ENCODE data around the gene LIF.

LIF gene

DNA sequence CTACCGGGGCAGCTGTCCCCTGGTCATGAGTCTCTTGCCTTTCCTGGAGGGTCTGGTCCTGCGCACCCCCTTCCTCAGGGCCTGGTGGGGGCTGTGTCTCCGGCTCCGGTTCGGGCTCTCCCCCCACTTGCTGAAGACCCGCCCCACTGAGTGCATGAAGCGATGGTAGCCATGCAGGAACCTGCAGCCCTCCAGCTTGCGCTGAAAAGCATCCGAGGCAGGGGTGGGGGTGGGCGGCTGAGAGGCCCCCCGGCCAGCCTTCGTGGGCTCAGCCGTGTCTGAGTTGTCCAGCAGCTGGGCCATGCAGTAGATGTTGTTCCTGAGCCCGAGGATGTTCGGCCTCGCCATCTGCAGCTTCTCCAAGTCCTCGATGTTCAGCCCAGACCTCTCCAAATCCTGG, 17.3 kb upstream of the LIF start:
- TF ChIP-seq, protein P1, sequence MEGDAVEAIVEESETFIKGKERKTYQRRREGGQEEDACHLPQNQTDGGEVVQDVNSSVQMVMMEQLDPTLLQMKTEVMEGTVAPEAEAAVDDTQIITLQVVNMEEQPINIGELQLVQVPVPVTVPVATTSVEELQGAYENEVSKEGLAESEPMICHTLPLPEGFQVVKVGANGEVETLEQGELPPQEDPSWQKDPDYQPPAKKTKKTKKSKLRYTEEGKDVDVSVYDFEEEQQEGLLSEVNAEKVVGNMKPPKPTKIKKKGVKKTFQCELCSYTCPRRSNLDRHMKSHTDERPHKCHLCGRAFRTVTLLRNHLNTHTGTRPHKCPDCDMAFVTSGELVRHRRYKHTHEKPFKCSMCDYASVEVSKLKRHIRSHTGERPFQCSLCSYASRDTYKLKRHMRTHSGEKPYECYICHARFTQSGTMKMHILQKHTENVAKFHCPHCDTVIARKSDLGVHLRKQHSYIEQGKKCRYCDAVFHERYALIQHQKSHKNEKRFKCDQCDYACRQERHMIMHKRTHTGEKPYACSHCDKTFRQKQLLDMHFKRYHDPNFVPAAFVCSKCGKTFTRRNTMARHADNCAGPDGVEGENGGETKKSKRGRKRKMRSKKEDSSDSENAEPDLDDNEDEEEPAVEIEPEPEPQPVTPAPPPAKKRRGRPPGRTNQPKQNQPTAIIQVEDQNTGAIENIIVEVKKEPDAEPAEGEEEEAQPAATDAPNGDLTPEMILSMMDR (IDR thresholded peaks at IDR 0.05; ENCODE audit: insufficient read depth, low read depth, low read length, missing control alignments): no peak
- H3K4me3 ChIP-seq (ENCODE audit: low read depth, low read length): no peak overlapping the region
- no peak for DNase-seq (ENCODE audit: low read depth)

DNA sequence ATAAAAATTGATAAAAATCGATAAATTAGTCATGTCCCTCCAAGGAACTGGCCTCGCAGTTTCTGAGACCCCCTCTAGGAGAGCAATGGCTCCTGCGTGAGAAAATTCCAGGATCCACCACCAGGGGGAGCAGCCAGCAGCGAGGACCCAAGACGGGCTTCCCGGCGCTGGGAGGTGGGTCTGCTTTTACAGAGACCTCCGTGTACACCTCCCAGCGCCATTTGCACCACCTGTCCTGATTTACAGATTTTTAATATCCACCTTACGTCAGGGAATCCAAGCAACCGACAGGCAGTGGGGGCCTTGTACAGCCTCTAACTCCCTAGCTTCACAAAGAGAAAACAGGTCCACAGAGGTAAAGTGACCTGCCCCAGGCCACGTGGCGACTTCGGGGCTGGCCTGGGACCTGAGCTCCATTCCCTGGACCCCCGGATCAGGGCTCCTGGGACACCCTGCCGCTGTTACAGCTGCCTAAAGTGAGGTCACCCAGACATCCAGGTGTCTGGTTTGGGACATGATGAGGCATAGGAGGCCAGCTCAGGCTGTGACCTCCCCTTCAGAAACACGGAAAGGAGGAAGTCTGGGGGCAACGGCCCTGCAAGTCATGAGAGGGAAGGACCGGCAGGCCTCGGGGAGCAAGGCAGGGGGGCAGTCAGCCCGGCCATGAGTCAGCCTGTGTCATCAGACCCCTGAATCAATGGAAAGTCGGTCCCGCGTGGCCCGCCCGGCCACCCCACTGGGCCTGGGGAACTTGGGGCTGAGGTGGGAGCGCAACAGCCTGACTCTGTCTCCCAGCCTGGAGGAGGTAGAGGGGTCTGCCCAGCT, 16.6 kb upstream of the LIF start:
- peak; percentile 76 for DNase-seq (ENCODE audit: low read depth)
- TF ChIP-seq, protein P1 (IDR thresholded peaks at IDR 0.05; ENCODE audit: insufficient read depth, low read depth, low read length, missing control alignments): peak; percentile 85
- no peak overlapping the region for H3K4me3 ChIP-seq (ENCODE audit: low read depth, low read length)

DNA sequence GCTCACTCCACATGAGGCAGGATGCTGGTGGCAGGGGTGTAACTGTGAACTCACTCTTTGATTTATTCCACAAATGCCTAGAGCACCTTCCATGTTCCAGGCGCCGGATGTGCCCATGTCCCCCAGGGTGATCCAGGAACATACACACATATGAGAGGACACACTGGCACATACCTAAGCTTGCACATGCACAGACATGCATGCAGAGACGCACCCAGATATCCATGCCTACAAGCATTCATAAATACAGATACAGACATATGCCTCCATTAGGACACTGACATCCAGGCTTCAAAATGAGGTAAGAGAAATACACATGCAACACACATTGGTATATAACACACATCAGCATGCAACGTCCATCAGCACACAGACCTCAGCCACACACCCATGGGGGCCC, 15.6 kb upstream of the LIF start:
- TF ChIP-seq, protein P1 (IDR thresholded peaks at IDR 0.05; ENCODE audit: insufficient read depth, low read depth, low read length, missing control alignments): no peak
- DNase-seq (ENCODE audit: low read depth): no peak
- no peak overlapping the region for H3K4me3 ChIP-seq (ENCODE audit: low read depth, low read length)

DNA sequence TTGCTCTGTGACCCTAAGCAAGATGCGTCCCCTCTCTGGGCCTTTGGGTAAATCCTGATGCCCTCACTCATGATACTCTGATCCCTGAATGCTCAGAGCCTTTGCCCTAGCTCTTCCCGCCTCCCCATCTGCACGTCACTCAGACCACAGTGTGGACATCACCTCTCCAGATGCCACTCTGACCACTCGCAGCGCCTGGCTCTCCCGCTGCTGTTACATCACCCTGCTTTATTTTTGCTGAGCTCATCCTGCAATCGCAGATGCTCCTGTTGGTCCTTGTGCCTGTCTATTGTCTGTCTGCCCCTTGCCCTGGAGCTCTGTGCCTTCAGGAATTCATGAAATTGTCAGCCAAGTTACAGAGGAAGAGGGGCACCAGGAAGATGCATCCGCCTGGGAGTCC, 14.6 kb upstream of the LIF start:
- DNase-seq (ENCODE audit: low read depth): no peak
- TF ChIP-seq, protein P1 (IDR thresholded peaks at IDR 0.05; ENCODE audit: insufficient read depth, low read depth, low read length, missing control alignments): no peak
- H3K4me3 ChIP-seq (ENCODE audit: low read depth, low read length): no peak overlapping the region

DNA sequence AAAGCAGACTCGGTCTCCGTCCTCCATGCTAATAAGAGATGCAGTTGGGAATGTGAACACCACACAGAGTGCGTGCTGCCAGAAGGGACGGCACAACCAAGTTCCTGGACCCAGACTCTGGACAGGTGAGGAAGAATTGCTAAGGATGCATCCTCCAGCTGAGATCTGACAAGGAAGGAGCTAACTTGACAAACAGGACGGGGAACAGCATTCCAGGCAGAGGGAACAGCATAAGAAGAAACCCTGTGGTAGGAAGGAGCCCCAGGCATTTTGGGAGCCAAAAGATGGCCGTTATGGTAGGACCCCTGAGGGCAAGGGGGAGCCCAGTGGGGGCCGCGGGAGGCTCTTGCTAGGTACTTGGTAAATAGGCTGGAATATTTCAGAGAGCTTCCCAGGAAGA, 14.1 kb upstream of the LIF start:
- TF ChIP-seq, protein P1 (IDR thresholded peaks at IDR 0.05; ENCODE audit: insufficient read depth, low read depth, low read length, missing control alignments): no peak
- no peak for DNase-seq (ENCODE audit: low read depth)
- no peak overlapping the region for H3K4me3 ChIP-seq (ENCODE audit: low read depth, low read length)

DNA sequence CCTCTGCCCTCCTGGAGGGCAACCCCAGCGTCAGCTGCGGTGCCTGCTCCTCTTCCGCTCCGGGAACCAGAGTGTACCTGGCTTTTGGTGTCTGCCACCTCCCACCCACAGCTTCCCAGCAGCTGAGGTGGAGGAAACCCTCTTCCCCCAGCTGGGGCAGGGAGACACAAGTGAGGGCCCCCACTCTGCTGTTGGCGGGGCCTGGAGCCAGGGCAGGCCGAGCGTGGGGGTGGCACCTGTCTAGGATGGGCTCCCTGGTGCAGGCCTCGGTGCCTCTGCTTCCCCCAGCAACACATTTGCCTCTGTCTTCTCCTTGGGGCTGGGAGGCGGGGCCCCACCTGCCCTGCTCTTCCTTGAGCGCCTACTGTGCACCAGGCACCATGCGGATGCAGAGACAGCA, 13.7 kb upstream of the LIF start:
- no peak overlapping the region for H3K4me3 ChIP-seq (ENCODE audit: low read depth, low read length)
- DNase-seq (ENCODE audit: low read depth): no peak
- TF ChIP-seq, protein P1 (IDR thresholded peaks at IDR 0.05; ENCODE audit: insufficient read depth, low read depth, low read length, missing control alignments): no peak

DNA sequence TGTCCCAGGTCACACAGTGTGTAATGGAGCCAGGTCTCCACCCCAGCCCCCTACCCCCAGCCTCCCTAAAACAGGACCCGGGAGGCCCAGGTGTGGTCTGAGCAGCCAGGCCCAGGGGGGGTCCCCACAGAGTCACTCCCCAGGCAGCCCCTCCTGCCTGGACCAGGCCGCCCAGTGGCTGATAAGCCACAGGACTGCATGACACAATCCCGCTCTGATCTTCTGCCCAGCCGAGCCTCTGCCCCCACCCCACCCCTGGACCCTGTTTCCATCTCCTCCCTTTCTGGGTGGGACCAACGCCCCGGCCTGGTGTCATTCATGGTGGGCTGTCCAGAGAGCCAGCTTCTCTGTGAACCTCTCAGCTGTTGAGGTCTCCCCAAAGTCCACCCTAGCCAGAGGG, 7.8 kb upstream of the LIF start:
- no peak overlapping the region for H3K4me3 ChIP-seq (ENCODE audit: low read depth, low read length)
- TF ChIP-seq, protein P1 (IDR thresholded peaks at IDR 0.05; ENCODE audit: insufficient read depth, low read depth, low read length, missing control alignments): no peak
- DNase-seq (ENCODE audit: low read depth): no peak
